Subcutaneous adipose tissue (tissue), 4 donors: Measurements from ENCODE around the gene LARP1. TPM values are rescaled to one million over a fixed set of nuclear protein-coding genes. Genes with fewer than 3 reads are reported as not detected.

Experiments
- CTCF ChIP-seq: fragments of 450-650 bp; IDR thresholded peaks from one replicate; pipeline ENCODE4 v1.5.1; 2016; ENCODE audit warnings: low read depth, mild to moderate bottlenecking, control low read depth, antibody characterized with exemption, moderate library complexity
- total RNA-seq, 4 donors: library from RNA; depleted of rRNA; stranded (reverse); fragments of >200 nt; gene quantifications; one replicate each; pipeline ENCODE4 v1.1.0, GENCODE V29; 2016

LARP1 gene
- total RNA-seq, 4 donors from 2014 or later, result 77.7 to 172 (median 94.7) TPM

- TF ChIP-seq CTCF, result no peak
These were observed 17.4 kb upstream of the LARP1 start for GRCh38 chr5:154737667-154738320.

GRCh38 chr5:154740483-154740882 is 14.7 kb upstream of the LARP1 start:
- no peak for TF ChIP-seq CTCF

- TF ChIP-seq CTCF, result no peak
These were observed 14.2 kb upstream of the LARP1 start for GRCh38 chr5:154740957-154741356.

GRCh38 chr5:154741415-154741814 is 13.8 kb upstream of the LARP1 start:
- no peak for TF ChIP-seq CTCF

- no peak for TF ChIP-seq CTCF
These were observed 11.4 kb upstream of the LARP1 start for GRCh38 chr5:154743812-154744211.

GRCh38 chr5:154745349-154745748 is 9.8 kb upstream of the LARP1 start:
- no peak for TF ChIP-seq CTCF

GRCh38 chr5:154749491-154749890 is 5.7 kb upstream of the LARP1 start:
- no peak for TF ChIP-seq CTCF
